ENCODE measurements around the gene MRPL9.

- TF ChIP-seq EZH2 (optimal IDR thresholded peaks at IDR 0.05; ENCODE audit: low read depth, low read length) = no peak
- TF ChIP-seq, protein P1, sequence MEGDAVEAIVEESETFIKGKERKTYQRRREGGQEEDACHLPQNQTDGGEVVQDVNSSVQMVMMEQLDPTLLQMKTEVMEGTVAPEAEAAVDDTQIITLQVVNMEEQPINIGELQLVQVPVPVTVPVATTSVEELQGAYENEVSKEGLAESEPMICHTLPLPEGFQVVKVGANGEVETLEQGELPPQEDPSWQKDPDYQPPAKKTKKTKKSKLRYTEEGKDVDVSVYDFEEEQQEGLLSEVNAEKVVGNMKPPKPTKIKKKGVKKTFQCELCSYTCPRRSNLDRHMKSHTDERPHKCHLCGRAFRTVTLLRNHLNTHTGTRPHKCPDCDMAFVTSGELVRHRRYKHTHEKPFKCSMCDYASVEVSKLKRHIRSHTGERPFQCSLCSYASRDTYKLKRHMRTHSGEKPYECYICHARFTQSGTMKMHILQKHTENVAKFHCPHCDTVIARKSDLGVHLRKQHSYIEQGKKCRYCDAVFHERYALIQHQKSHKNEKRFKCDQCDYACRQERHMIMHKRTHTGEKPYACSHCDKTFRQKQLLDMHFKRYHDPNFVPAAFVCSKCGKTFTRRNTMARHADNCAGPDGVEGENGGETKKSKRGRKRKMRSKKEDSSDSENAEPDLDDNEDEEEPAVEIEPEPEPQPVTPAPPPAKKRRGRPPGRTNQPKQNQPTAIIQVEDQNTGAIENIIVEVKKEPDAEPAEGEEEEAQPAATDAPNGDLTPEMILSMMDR (IDR thresholded peaks at IDR 0.05; ENCODE audit: low read length) = no peak
- no peak for TF ChIP-seq EZH2phosphoT487 (IDR thresholded peaks at IDR 0.05; ENCODE audit: low read length)
Observed at GRCh38 chr1:151737026-151737425, 26.3 kb downstream of the MRPL9 start.
